Lung (tissue), 12 donors: ENCODE measurements around the gene PCNT. TPM values are rescaled to one million over a fixed set of nuclear protein-coding genes. Genes with fewer than 3 reads are reported as not detected.

Source experiments
- ATAC-seq: fragments of 200-7000 bp; cut with Tn5 transposase; one replicate; pipeline ENCODE4 v1.9.1; 2020; ENCODE audit warnings: moderate number of reproducible peaks; ENCODE audit not compliant: insufficient read depth, low FRiP score
- DNase-seq, 3 donors: peaks; one replicate each; pipeline ENCODE4 v3.0.0-alpha.2; 2013 to 2017
- H3K27ac ChIP-seq, 2 donors: one replicate each; pipeline ENCODE4 v1.5.1; 2013; ENCODE audit warnings: mild to moderate bottlenecking in 2 of 2, moderate library complexity in 2 of 2, control low read depth in 1 of 2, inconsistent platforms in 1 of 2, low read depth in 1 of 2, low read length in 1 of 2
- H3K27me3 ChIP-seq, 3 donors: one replicate each; pipeline ENCODE4 v1.5.1; 2013; ENCODE audit warnings: low read length in 2 of 3; ENCODE audit not compliant: control insufficient read depth in 3 of 3, insufficient read depth in 3 of 3
- H3K36me3 ChIP-seq, 4 donors: one replicate each; pipeline ENCODE4 v1.5.1; 2013; ENCODE audit warnings: low read length in 4 of 4, mild to moderate bottlenecking in 1 of 4, moderate library complexity in 1 of 4; ENCODE audit not compliant: control insufficient read depth in 4 of 4, insufficient read depth in 4 of 4
- H3K4me1 ChIP-seq, 5 donors: one replicate each; pipeline ENCODE4 v1.5.1; 2013; ENCODE audit warnings: low read length in 5 of 5, mild to moderate bottlenecking in 2 of 5, moderate library complexity in 1 of 5; ENCODE audit not compliant: control insufficient read depth in 5 of 5, insufficient read depth in 5 of 5
- H3K4me3 ChIP-seq: one replicate; pipeline ENCODE4 v1.5.1; 2013; ENCODE audit warnings: mild to moderate bottlenecking, control low read depth, moderate library complexity
- H3K9ac ChIP-seq, 2 donors: one replicate each; pipeline ENCODE4 v1.5.1; 2013; ENCODE audit warnings: low read length in 2 of 2, control low read depth in 1 of 2; ENCODE audit not compliant: insufficient read depth in 1 of 2
- H3K9me3 ChIP-seq, 4 donors: one replicate each; pipeline ENCODE4 v1.5.1; 2013; ENCODE audit warnings: low read length in 3 of 4, mild to moderate bottlenecking in 1 of 4, moderate library complexity in 1 of 4; ENCODE audit not compliant: control insufficient read depth in 4 of 4, insufficient read depth in 3 of 4
- CTCF ChIP-seq: IDR thresholded peaks from 2 replicates; pipeline ENCODE4 v1.5.1; 2012; ENCODE audit warnings: mild to moderate bottlenecking; ENCODE audit errors: control extremely low read depth, extremely low read depth
- WGBS, 2 donors: extraction: QIAGEN DNeasy Blood & Tissue Kit; methylation state at CpG; one replicate each; pipeline ENCODE4 v1.1.7; 2013; 5-methylcytosine and 5-hydroxymethylcytosine counted together
- polyA plus RNA-seq, 2 donors: library from polyadenylated mRNA; stranded (reverse); fragments of 200-250 nt; gene quantifications; one replicate each; pipeline ENCODE4 v1.2.1, GENCODE V29; 2013
- total RNA-seq, 2 donors: library from RNA; depleted of rRNA in 1 of 2; stranded (reverse); fragments of >200 nt in 1 of 2; gene quantifications; one replicate each; pipeline ENCODE4 v1.2.1, GENCODE V29; 2014 to 2021
- donor health status: control.
- donor health status: control.
- donor health status: Bipolar disorder and iron deficiency.
- donor health status: healthy.
- donor health status: DM: yes; HTN: yes; CAD: no.

The PCNT gene
- total and polyA plus RNA-seq, 4 donors = 9.8 to 37.2 (median 18.5) TPM

DNA sequence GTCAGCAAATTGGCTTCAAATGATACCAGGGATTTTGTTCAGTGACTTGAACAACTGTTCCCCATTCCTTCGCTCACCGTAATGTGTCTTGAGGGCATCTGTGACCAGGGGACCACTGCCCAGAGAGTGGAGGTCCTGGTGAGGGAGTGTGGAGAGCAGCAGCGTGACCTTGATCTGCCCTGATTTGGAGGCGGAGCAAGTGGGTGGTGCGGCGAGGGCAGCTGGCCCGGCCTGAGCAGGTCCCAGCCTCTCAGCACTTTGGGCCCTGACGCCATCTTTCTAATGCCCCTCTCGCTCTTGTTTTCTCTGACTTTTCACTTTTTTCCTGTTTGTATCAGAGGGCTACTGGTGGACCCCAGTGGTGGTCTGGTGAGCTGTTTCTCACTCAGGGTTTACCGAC is 165.8 kb downstream of the PCNT start:
- H3K36me3 ChIP-seq = peaks cover 4 to 17% (median 7%) of the 10 kb centered on the region in 4 donors
- WGBS, 2 donors = 95 to 97% methylated on average over 10 of the region's 10 CpGs
- H3K4me1 ChIP-seq = peaks cover 0 to 7% (median 0%) of the 10 kb centered on the region in 5 donors

DNA sequence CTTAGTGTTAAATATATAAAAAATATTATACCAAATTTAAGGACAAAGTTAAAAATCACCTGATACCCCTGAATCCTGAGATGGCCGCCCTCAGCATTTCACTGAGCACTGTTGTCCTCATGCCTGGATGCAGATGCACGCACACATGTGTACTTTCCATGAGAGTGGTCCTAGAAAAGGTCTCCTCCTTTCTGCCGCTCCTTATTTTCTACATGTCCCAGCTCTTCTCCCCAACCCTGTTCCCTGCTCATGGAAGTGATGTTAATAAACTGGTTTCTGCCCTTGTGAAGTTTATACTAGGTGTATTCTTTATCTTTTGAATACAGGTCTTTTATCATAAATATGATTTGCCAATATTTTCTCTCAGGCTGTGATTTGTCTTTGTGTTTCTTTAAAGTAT is 167.6 kb downstream of the PCNT start:
- H3K4me1 ChIP-seq = peaks cover 0 to 1% (median 0%) of the 10 kb centered on the region in 5 donors
- H3K27me3 ChIP-seq = no peaks in the 10 kb centered on the region
- no peaks in the 10 kb centered on the region for H3K9me3 ChIP-seq
- H3K36me3 ChIP-seq = peaks cover 5 to 17% (median 10%) of the 10 kb centered on the region in 4 donors
- ATAC-seq (no peak), DNase-seq (no peak)
- H3K9ac ChIP-seq = no peak overlapping the region
- 97% methylated on average over 3 of the region's 3 CpGs for WGBS, 2 donors
- H3K27ac ChIP-seq = no peak overlapping the region
- H3K4me3 ChIP-seq = no peak overlapping the region
- TF ChIP-seq CTCF = no peak

More for the DNA sequence above, 165.8 kb downstream of the PCNT start:
- Histone ChIP-seq H3K9ac (no peak overlapping the region), H3K27ac (no peak overlapping the region), H3K4me3 (no peak overlapping the region), H3K9me3 (no peaks in the 10 kb centered on the region), H3K27me3 (no peaks in the 10 kb centered on the region)
- no peak for ATAC-seq
- TF ChIP-seq CTCF = no peak
- DNase-seq = no peak

DNA sequence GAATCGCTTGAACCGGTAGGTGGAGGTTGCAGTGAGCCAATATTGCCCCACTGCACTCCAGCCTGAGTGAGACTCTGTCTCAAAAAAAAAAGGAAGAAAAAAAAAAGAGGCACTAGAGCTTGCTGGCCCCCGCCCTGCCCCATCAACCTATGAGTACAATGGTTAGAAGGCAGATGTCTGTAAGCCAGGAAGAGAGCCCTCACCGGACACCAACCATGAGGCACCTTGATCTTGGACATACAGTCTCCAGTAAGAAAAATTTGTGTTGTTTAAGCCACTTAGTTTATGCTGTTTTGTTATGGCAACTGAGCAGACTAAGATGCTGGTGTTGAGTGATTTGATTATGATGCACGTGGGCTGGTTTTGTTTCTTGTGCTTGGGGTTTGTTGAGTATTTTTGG is 168.9 kb downstream of the PCNT start:
- 90 to 96% methylated on average over 5 of the region's 5 CpGs for WGBS, 2 donors
- Histone ChIP-seq H3K4me3 (no peak overlapping the region), H3K27me3 (no peaks in the 10 kb centered on the region), H3K36me3 (peaks cover 8 to 18% (median 13%) of the 10 kb centered on the region in 4 donors), H3K4me1 (no peaks in the 10 kb centered on the region), H3K9me3 (no peaks in the 10 kb centered on the region), H3K27ac (no peak overlapping the region), H3K9ac (no peak overlapping the region)
- TF ChIP-seq CTCF = no peak
- no peak for ATAC-seq
- no peak for DNase-seq

- DNase-seq (no peak), ATAC-seq (no peak)
- no peak overlapping the region for H3K9ac ChIP-seq
- peaks cover 13 to 26% (median 20%) of the 10 kb centered on the region in 4 donors for H3K36me3 ChIP-seq
- no peaks in the 10 kb centered on the region for H3K9me3 ChIP-seq
- H3K4me3 ChIP-seq = no peak overlapping the region
- 84 to 92% methylated on average over 6 of the region's 6 CpGs for WGBS, 2 donors
- no peaks in the 10 kb centered on the region for H3K4me1 ChIP-seq
- no peaks in the 10 kb centered on the region for H3K27me3 ChIP-seq
- TF ChIP-seq CTCF = no peak
- no peak overlapping the region for H3K27ac ChIP-seq
These were observed 169.9 kb downstream of the PCNT start for GRCh38 chr21:46493828-46494227.
